Measurements from ENCODE around the gene RAB10. TPM values are rescaled to one million over a fixed set of nuclear protein-coding genes. Genes with fewer than 3 reads are reported as not detected.

RAB10 gene
- total RNA-seq, 1 experiment from 2014 or later = 152 TPM

Other genes starting within 250 kb of the RAB10 start
- gene ASXL2, start 155.6 kb upstream of the RAB10 start, total RNA-seq (2014; rRNA removed; shearing (Covaris generic)) = 24.5 and 26.7 TPM in 2 replicates
- 5.2 and 5.3 TPM in 2 replicates for gene KIF3C, start 51.6 kb upstream of the RAB10 start, total RNA-seq (2014; rRNA removed; shearing (Covaris generic))
- gene GAREM2, start 139.0 kb downstream of the RAB10 start, total RNA-seq (2014; rRNA removed; shearing (Covaris generic)) = 4.9 and 5.0 TPM in 2 replicates
- gene HADHA, start 210.5 kb downstream of the RAB10 start, total RNA-seq (2014; rRNA removed; shearing (Covaris generic)) = 168 and 172 TPM in 2 replicates
- 150 and 154 TPM in 2 replicates for gene HADHB, start 210.9 kb downstream of the RAB10 start, total RNA-seq (2014; rRNA removed; shearing (Covaris generic))